ENCODE results near the gene TEX2.
"Not testable (repeated sequence)": the region's sequence is repeated elsewhere in the genome, so short reads cannot be mapped to it uniquely, and the experiment has no call there.

The TEX2 gene

GRCh38 chr17:64185101-64185500 lies 78.0 kb downstream of the TEX2 start:
- no peak for DNase-seq (ENCODE audit: low read depth, low spot score)
- TF ChIP-seq CTCF (IDR thresholded peaks at IDR 0.05; ENCODE audit: low read depth, low read length): no peak
- no peak overlapping the region for H3K4me3 ChIP-seq (ENCODE audit: low read depth, low read length)
- in situ Hi-C loops (cut with HindIII; ENCODE audit: low sequenced_read_pairs): no loop called here

DNA sequence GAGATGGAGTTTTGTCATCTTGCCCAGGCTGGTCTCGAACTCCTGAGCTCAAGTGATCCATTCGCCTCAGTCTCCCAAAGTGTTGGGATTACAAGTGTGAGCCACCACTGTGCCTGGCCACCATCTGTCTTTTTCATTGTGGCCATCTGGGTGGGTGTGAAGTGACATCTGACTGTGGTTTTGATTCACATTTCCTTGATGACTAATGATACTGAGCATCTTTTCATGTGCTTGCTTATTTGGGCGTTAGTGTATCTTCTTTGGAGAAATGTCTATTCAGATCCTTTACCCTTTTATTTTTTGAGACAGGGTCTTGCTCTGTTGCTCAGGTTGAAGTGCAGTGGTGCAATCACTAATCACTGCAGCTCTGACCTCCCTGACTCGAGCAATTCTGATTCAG lies 79.2 kb downstream of the TEX2 start:
- no peak overlapping the region for H3K4me3 ChIP-seq (ENCODE audit: low read depth, low read length)
- peak; percentile 33 for DNase-seq (ENCODE audit: low read depth, low spot score)
- no peak for TF ChIP-seq CTCF (IDR thresholded peaks at IDR 0.05; ENCODE audit: low read depth, low read length)
- in situ Hi-C loops (cut with HindIII; ENCODE audit: low sequenced_read_pairs): no loop called here

- H3K4me3 ChIP-seq (ENCODE audit: low read depth, low read length): no peak overlapping the region
- TF ChIP-seq CTCF (IDR thresholded peaks at IDR 0.05; ENCODE audit: low read depth, low read length): no peak
- in situ Hi-C loops (cut with HindIII; ENCODE audit: low sequenced_read_pairs): no loop called here
- no peak for DNase-seq (ENCODE audit: low read depth, low spot score)
These were observed 80.6 kb downstream of the TEX2 start for GRCh38 chr17:64182325-64183012.

DNA sequence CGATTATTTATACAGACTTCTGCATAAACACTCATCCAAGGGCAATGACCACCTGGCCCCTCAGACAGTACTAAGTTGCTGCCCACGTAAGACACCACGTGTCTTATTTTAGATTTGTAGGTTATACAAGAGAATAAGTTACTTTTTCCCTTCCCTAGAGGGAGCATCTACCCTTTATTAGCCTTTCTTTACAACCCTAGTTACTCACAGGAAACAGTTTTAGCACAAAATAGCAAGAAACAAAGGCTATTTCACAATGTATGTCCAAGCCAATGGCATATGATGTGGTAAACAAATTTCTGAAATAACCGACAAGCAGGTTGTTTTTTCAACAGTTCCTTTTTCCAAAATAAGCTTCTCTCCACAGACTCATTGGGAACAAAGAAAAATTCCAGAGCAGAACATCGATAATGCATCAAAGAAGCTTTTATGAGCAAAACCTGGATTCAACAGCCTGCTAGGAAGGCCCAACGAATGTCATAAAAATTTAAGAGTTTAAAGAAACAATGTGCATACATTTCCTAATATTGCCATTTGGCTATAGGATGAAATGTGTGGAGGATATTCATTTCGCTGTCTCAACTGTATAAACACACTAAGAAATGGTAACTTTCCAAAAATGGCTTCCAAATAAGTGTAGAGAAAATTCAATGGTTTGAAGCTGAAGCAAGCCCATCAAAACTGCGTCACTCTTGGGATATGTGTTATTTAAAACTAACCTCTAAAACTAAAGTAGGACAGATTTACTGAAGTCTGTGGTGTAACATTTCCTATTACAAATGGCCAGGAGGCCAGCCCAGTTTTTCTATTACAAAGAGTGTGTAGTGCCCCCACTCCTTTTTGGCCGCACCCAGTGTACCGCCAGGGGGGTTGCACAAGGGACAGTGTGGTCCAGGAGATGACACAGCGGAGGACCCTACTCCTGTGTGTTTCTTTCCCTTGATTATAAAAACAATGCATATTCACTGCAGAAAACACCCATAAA lies 82.7 kb downstream of the TEX2 start:
- H3K4me3 ChIP-seq (ENCODE audit: low read depth, low read length): no peak overlapping the region
- DNase-seq (ENCODE audit: low read depth, low spot score): no peak
- no peak for TF ChIP-seq CTCF (IDR thresholded peaks at IDR 0.05; ENCODE audit: low read depth, low read length)
- in situ Hi-C loops (cut with HindIII; ENCODE audit: low sequenced_read_pairs): no loop called here

DNA sequence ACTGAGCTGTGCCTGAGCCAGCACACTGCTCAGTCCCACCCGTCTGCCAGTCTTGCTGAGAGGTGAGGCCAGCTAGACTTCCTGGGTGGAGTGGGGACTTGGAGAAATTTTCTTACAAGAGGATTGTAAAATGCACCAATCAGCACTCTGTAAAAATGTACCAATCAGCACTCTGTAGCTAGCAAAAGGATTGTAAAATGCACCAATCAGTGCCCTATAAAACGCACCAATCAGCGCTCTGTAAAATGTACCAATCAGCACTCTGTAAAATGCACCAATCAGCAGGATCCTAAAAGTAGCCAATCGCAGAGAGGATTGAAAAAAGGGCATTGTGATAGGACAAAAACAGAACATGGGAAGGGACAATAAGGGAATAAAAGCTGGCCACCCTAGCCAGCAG lies 84.0 kb downstream of the TEX2 start:
- H3K4me3 ChIP-seq (ENCODE audit: low read depth, low read length); DNase-seq (ENCODE audit: low read depth, low spot score): not testable (repeated sequence)

GRCh38 chr17:64178011-64178825 lies 84.8 kb downstream of the TEX2 start:
- in situ Hi-C loops (cut with HindIII; ENCODE audit: low sequenced_read_pairs): no loop called here
- no peak for DNase-seq (ENCODE audit: low read depth, low spot score)
- no peak overlapping the region for H3K4me3 ChIP-seq (ENCODE audit: low read depth, low read length)
- no peak for TF ChIP-seq CTCF (IDR thresholded peaks at IDR 0.05; ENCODE audit: low read depth, low read length)

More for the DNA sequence above, 84.0 kb downstream of the TEX2 start:
- in situ Hi-C loops (cut with HindIII; ENCODE audit: low sequenced_read_pairs): not testable (repeated sequence)

Measured in astrocyte of the spinal cord (primary cell).